Measurements from ENCODE around the gene MALRD1.
"Not testable (repeated sequence)": the region's sequence is repeated elsewhere in the genome, so short reads cannot be mapped to it uniquely, and the experiment has no call there.

Gene MALRD1

GRCh38 chr10:19498393-19499290 lies 450.0 kb downstream of the MALRD1 start:
- FAIRE-seq, result no peak

- no peak for FAIRE-seq
These were observed 450.7 kb downstream of the MALRD1 start for GRCh38 chr10:19499291-19499770.

DNA sequence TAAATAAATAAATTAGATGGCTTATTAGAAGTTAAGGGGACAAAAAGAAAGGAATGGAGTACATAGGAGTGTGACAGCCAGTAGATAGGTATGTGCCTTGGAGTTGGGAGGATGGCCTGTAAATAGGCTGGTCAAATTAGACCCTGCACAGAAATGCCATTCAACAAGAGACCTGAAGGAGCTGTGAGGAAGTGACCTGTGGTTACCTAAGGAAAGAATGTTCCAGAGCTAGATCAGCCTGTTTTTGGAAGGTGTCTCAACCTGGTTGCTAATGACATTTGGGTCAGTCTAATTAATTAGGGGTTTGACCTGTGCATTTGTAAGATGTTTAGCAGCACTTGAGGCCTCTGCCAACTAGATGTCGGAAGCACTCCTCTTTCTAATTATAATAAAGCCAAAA lies 452.4 kb downstream of the MALRD1 start:
- FAIRE-seq, result no peak

- FAIRE-seq, result no peak
These were observed 457.0 kb downstream of the MALRD1 start for GRCh38 chr10:19505320-19506312.

- not testable (repeated sequence) for FAIRE-seq
These were observed 461.6 kb downstream of the MALRD1 start for GRCh38 chr10:19510005-19510732.

DNA sequence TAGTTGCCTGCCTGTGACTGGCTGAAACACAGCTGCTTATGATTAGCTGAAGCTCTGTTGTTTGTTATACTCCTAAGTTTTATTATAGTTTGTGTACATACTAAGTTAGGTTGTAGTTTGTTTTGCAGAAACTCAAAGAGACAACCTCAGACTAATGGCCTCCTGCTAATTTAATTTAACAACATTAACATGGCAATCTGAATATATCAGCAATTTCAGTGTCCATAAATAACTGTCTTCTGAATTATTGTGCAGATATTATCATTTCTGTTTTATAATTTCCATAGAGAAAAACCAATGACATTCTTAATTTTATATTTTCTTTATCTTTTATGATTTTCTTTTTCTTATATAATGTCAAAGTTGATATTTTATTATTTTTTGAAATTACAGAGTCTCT lies 469.5 kb downstream of the MALRD1 start:
- no peak for FAIRE-seq

DNA sequence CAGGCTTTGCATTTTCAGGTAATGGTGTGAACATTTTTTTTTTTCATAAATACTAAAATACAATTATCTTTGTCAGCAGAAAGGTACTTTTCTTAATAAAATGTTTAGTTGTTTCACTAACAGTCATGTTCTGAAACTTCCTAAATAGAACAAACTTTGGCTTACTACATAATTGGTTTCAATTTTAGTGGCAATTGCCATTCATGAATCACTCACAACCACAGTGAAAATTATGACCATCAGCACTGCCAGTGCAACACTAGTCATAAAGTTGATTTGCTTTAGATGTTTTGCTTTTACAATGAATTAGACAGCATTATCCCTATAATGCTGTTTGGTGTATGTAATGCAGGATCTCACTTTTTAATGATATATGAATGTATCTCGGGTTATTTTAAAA lies 470.0 kb downstream of the MALRD1 start:
- no peak for FAIRE-seq

GRCh38 chr10:19531324-19531723 lies 482.7 kb downstream of the MALRD1 start:
- FAIRE-seq, result no peak

DNA sequence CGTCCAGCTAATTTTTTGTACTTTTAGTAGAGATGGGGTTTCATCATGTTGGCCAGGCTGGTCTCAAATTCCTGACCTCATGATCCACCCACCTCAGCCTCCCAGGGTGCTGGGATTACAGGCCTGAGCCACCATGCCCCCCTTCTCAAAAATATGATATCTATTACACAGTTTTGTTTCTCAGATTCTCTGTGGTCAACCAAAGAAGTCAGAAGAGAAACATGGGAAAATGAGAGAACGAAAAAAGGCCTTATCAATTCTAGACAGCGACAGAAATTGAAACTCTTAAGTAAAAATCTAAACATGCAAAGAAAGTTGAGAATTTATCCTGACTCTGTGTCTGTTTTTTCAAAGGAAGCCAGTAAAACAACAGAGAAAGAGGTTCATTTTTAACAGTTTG lies 483.8 kb downstream of the MALRD1 start:
- FAIRE-seq, result no peak

DNA sequence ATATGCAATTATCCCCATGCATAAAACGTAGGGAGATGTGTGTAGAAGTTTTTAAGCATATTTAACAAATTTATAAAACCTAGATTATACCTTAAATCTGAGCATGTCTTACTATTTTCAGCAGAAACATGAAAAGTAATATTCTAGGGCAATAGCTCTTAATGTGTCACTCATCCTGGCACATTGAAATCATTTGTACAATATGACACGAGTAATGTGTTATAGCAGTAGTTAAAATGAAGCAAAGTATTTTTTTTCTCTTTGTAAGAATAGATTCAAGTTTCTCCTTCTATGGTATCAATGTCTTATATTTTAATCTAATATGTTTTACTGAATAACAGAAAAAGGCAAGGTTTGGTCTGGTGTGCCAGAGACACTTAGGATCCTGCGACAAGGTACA lies 492.7 kb downstream of the MALRD1 start:
- no peak for FAIRE-seq

DNA sequence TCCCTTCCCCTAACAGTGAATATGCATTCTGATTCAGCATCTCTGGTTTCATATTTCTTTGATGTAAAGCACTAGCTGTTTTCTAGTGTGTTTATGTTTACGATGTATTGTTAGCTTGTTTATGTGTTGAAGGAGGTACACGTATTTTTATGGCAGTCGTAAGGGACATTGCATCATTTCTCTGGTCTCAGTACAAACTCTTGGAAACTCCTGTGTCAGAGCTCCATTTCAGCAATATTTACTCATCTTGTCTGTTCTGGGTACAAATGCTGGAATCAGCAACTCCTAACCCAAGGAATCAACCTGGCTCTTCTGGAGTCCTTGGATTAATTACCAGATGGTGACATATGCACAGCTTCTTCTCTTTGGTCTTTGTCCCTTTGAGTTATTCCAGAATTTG lies 497.6 kb downstream of the MALRD1 start:
- FAIRE-seq, result no peak

DNA sequence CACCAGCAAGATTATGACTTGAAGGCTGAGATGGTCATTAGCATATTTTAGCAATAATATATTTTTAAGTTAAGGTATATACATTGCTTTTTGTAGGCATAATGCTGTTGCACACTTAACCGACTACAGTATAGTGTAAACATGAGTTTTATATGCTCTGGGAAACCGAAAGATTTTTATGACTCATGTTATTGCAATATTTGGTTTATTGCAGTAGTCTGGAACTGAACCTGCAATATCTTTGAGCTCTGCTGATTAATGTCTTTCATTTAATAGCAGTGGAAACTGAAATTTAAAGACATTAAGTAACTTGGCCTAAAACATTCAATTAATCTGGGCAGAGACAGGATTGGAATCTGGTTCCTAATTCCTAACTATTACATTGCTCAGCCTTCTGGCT lies 500.9 kb downstream of the MALRD1 start:
- FAIRE-seq, result no peak

GRCh38 chr10:19556666-19557065 lies 508.1 kb downstream of the MALRD1 start:
- FAIRE-seq, result no peak

GRCh38 chr10:19561181-19561580 lies 512.6 kb downstream of the MALRD1 start:
- FAIRE-seq, result no peak

DNA sequence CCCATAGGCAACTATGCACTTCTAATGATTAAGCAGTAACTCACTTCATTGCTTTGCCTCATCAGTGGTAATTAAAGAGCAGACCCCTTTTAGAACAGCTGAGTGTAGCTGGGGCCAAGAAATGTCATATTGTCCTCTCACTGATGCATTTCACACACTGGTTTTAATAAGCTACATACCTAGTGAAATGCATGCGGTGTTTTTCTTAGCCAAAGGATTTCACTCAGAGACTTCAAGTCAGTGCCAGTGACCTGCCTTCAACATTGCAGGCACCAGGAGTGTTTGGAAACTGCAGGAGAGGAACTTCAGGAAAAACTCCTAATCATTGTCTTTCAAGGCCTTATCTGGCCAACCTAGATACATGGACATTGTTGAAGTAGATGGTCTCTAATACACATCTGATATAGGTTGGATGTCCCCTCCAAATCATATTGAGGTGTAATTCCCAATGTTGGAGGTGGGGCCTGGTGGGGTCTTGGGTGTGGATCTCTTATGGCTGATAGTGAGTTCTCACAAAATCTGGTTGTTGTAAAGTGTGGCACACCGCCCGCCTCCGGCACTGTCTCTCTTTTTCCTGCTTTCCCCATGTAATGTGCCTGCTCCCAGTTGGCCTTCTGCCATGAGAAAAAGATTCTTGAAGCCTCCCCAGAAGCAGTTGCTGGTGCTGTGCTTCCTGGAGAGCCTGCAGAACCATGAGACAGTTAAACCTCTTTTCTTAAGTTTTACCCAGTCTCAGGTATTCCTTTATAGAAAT lies 515.0 kb downstream of the MALRD1 start:
- FAIRE-seq, result no peak

DNA sequence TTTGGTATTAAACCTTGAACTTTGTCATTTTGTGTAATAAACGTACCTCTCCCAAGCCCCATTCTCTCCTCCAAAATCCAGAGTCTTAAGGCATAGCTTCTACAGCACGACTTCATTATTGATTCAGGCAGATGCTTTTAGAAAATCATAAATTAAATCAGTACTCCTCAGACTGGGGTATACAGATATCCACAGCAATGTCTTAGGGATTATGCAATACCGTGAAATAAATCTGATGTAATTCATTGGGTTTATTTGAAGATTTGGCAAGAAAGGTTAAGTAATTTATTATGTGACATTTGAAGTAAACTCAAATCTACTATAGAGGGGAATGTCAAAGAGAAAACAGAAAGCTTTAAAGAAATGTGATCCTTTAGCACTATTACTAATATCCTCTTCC lies 521.5 kb downstream of the MALRD1 start:
- FAIRE-seq, result no peak

DNA sequence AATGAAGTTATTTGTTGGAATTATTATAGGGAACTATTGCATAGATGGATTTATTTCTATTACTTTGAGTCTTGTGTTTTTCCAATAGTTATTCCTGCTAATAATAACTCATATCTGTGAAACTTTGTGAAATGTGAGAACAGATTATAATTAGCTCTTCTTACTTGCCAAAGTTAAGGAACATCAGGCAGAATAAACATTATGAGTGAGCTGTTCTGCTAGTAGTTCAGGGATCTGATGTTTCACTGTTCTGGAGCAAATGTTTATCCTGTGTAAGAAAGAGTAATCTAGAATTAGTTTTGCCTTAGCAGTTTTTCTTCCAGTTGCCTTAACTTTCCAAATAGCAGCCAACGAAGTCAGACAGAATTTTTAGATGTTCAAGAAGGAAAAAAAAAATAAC lies 522.4 kb downstream of the MALRD1 start:
- FAIRE-seq, result no peak

DNA sequence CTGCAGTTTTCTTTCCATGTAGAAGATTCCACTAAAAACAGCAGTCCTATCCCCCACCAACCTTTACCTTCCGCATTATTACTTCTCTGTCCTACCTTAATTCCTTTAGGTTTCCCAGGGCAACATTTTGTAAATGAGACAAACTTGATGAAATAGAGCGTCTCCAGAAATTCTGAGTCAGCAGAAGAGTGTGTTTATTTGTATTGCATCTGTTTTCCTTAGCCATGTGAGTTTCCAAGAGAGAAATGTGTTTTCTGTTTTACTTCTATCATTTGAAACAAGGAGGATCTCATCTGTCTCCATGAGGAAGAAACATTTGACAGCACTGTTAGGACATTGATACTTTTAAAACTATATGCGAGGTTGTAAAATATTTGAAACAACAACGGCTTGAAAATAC lies 523.5 kb downstream of the MALRD1 start:
- no peak for FAIRE-seq

GRCh38 chr10:19576576-19576975 lies 528.0 kb downstream of the MALRD1 start:
- no peak for FAIRE-seq

GRCh38 chr10:19577381-19577780 lies 528.8 kb downstream of the MALRD1 start:
- no peak for FAIRE-seq

DNA sequence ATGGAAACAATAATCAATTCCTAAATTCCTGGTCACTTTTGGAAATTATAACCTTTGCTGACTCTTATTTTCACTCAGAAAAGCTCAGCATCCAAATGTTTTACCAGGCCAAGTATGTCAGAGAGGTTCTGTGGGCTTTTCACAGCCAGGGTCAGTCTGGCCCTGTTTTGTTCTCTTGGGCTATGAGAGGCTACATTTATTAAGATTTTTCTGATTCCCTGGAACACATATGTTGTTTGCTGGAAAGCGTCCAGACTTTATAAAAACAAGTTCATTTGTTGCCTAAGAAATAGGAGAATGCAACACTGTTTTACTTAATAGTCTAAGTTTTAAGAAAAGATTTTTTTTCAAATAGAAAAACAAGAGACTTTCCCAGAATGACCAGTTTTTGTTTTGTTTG lies 529.2 kb downstream of the MALRD1 start:
- FAIRE-seq, result no peak

DNA sequence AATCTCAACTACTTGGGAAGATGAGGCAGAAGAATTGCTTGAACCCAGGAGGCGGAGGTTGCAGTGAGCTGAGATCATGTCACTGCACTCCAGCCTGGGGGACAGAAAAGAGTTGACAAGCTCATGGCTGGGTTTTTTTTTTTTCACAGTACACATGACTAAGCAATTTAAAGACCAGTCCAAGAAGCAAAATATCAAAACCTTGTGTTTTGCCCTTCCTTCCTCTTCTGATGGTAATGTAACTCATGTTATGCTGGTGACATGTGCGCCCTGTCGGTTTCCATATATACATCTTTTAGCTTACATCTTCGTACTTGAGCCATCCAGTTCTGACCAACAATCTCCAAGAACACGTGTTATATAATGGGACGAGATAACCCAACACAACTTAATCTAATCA lies 530.0 kb downstream of the MALRD1 start:
- no peak for FAIRE-seq

Measured in G401.6 (cell line).